OCI-LY3 (cell line): ENCODE results near the gene GADD45A.

Experiments
- H2AFZ ChIP-seq: fragments of 200-600, 300-600 bp; shearing (Covaris generic); 2 replicates; pipeline ENCODE4 v1.6.0; 2014; ENCODE audit warnings: antibody characterized with exemption, low read depth, low read length
- H3K27ac ChIP-seq: fragments of 200-600, 300-600 bp; sonication (generic); 2 replicates; pipeline ENCODE4 v1.5.1; 2014; ENCODE audit warnings: mild to moderate bottlenecking, low read length, moderate library complexity, mixed read lengths
- H3K27me3 ChIP-seq: fragments of 200-600, 300-600 bp; sonication (generic); 2 replicates; pipeline ENCODE4 v1.6.1; 2014; ENCODE audit warnings: low read depth, low read length, mixed read lengths
- H3K36me3 ChIP-seq: fragments of 200-600, 300-600 bp; sonication (generic); replicated peaks from 2 replicates; pipeline ENCODE3; 2014; ENCODE audit warnings: low read depth, low read length, mixed read lengths
- H3K4me1 ChIP-seq: fragments of 300-600, 200-600 bp; sonication (generic); 2 replicates; pipeline ENCODE4 v1.6.1; 2014; ENCODE audit warnings: low read length, mixed read lengths
- H3K4me2 ChIP-seq: fragments of 200-600, 300-600 bp; sonication (generic); 2 replicates; pipeline ENCODE4 v1.6.1; 2014; ENCODE audit warnings: low read length, mixed read lengths
- H3K4me3 ChIP-seq: fragments of 300-600, 200-600 bp; sonication (generic); 2 replicates; pipeline ENCODE4 v1.5.1; 2014; ENCODE audit warnings: antibody characterized with exemption, mild to moderate bottlenecking, low read length, moderate library complexity
- H3K79me2 ChIP-seq: fragments of 300-600, 200-600 bp; shearing (Covaris generic); 2 replicates; pipeline ENCODE4 v1.6.1; 2014; ENCODE audit warnings: mild to moderate bottlenecking, low read length, mixed read lengths
- H3K9ac ChIP-seq: fragments of 300-600, 200-600 bp; shearing (Covaris generic); 2 replicates; pipeline ENCODE4 v1.6.0; 2014; ENCODE audit warnings: mild to moderate bottlenecking, low read length, moderate library complexity
- H3K9me3 ChIP-seq: fragments of 200-600, 300-600 bp; shearing (Covaris generic); 2 replicates; pipeline ENCODE4 v1.6.1; 2014; ENCODE audit warnings: low read length, mixed read lengths; ENCODE audit not compliant: insufficient read depth
- H4K20me1 ChIP-seq: fragments of 200-600, 300-600 bp; sonication (generic); 2 replicates; pipeline ENCODE4 v1.6.1; 2016; ENCODE audit warnings: low read length, mixed read lengths; ENCODE audit not compliant: insufficient read depth
- EZH2phosphoT487 ChIP-seq: fragments of 200-600 bp; shearing (Covaris generic); IDR thresholded peaks from 2 replicates; pipeline ENCODE4 v1.6.1; 2018; ENCODE audit warnings: antibody characterized with exemption, mixed run types, low read depth
- TF ChIP-seq, protein P1 (sequence below): fragments of 200-600, 300-600 bp; sonication (generic); IDR thresholded peaks from 2 replicates; pipeline ENCODE4 v1.5.1; 2014; ENCODE audit warnings: antibody characterized with exemption, low read length, low read depth

The GADD45A gene, protein sequence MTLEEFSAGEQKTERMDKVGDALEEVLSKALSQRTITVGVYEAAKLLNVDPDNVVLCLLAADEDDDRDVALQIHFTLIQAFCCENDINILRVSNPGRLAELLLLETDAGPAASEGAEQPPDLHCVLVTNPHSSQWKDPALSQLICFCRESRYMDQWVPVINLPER

GRCh38 chr1:67685067-67685557 lies at the start of gene GADD45A:
Gene GADD45A, plus strand, starts transcription at chr1:67685201. Its CDS starts 294 bp downstream, at chr1:67685495.
- peak within 1 kb of the TSS; percentile 82 for H3K9ac ChIP-seq
- H3K4me3 ChIP-seq: peak within 1 kb of the TSS; percentile 97
- peak within 1 kb of the TSS; percentile 52; the same call in 1 of the 2 replicates for H2AFZ ChIP-seq
- H3K4me1 ChIP-seq: peaks cover 10% of the 10 kb centered on the region
- H3K9me3 ChIP-seq: no peaks in the 10 kb centered on the region
- H3K27me3 ChIP-seq: no peaks in the 10 kb centered on the region
- H3K4me2 ChIP-seq: peak within 1 kb of the TSS; percentile 89
- peaks cover 4% of the 10 kb centered on the region for H3K79me2 ChIP-seq
- peaks cover 11% of the 10 kb centered on the region for H3K36me3 ChIP-seq
- H4K20me1 ChIP-seq: no peaks in the 10 kb centered on the region
- TF ChIP-seq, protein P1, sequence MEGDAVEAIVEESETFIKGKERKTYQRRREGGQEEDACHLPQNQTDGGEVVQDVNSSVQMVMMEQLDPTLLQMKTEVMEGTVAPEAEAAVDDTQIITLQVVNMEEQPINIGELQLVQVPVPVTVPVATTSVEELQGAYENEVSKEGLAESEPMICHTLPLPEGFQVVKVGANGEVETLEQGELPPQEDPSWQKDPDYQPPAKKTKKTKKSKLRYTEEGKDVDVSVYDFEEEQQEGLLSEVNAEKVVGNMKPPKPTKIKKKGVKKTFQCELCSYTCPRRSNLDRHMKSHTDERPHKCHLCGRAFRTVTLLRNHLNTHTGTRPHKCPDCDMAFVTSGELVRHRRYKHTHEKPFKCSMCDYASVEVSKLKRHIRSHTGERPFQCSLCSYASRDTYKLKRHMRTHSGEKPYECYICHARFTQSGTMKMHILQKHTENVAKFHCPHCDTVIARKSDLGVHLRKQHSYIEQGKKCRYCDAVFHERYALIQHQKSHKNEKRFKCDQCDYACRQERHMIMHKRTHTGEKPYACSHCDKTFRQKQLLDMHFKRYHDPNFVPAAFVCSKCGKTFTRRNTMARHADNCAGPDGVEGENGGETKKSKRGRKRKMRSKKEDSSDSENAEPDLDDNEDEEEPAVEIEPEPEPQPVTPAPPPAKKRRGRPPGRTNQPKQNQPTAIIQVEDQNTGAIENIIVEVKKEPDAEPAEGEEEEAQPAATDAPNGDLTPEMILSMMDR: no peak
- no peak for TF ChIP-seq EZH2phosphoT487
- peak within 1 kb of the TSS; percentile 24 for H3K27ac ChIP-seq

DNA sequence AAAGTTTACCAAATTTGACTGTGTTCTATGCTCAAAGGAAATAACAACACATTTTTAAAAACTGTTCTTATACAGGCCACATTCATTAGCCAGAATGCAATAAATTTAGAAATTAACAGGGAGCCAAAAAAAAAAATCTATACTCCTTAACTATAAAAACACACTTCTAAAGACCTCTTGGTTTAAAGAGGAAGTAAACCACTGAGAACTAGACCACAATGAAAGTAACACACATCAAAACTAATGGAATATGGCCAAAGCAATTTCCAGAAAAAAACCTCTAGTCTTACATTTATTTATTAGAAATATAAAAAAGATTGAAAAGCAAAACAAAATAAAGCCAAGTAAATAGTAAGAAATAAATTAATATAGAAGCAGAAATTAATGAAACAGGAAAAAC lies 48.9 kb upstream of the GADD45A start:
- H3K27ac ChIP-seq: no peak overlapping the region
- H3K9ac ChIP-seq: no peak overlapping the region
- H3K36me3 ChIP-seq: no peaks in the 10 kb centered on the region
- H3K4me1 ChIP-seq: no peaks in the 10 kb centered on the region
- no peaks in the 10 kb centered on the region for H4K20me1 ChIP-seq
- H3K79me2 ChIP-seq: no peaks in the 10 kb centered on the region
- H3K27me3 ChIP-seq: no peaks in the 10 kb centered on the region
- TF ChIP-seq EZH2phosphoT487: no peak
- TF ChIP-seq, protein P1: no peak
- H3K4me3 ChIP-seq: no peak overlapping the region
- H3K9me3 ChIP-seq: no peaks in the 10 kb centered on the region
- no peak overlapping the region for H2AFZ ChIP-seq
- H3K4me2 ChIP-seq: no peak overlapping the region

- Histone ChIP-seq H3K9me3 (no peaks in the 10 kb centered on the region), H4K20me1 (no peaks in the 10 kb centered on the region), H3K4me1 (no peaks in the 10 kb centered on the region), H2AFZ (no peak overlapping the region), H3K27me3 (no peaks in the 10 kb centered on the region), H3K4me2 (no peak overlapping the region), H3K79me2 (no peaks in the 10 kb centered on the region), H3K36me3 (no peaks in the 10 kb centered on the region), H3K4me3 (no peak overlapping the region), H3K9ac (no peak overlapping the region), H3K27ac (no peak overlapping the region)
- no peak for TF ChIP-seq EZH2phosphoT487
- TF ChIP-seq, protein P1: no peak
These were observed 45.6 kb upstream of the GADD45A start for GRCh38 chr1:67639361-67639760.

GRCh38 chr1:67642629-67643028 lies 42.4 kb upstream of the GADD45A start:
- Histone ChIP-seq H3K79me2 (no peaks in the 10 kb centered on the region), H3K4me2 (no peak overlapping the region), H3K27me3 (no peaks in the 10 kb centered on the region), H3K9me3 (no peaks in the 10 kb centered on the region), H3K4me1 (no peaks in the 10 kb centered on the region), H3K36me3 (no peaks in the 10 kb centered on the region), H3K4me3 (no peak overlapping the region), H2AFZ (no peak overlapping the region), H4K20me1 (no peaks in the 10 kb centered on the region), H3K27ac (no peak overlapping the region), H3K9ac (no peak overlapping the region)
- TF ChIP-seq EZH2phosphoT487: no peak
- TF ChIP-seq, protein P1: no peak
